Measurements from ENCODE around the gene KRT6B. TPM values are rescaled to one million over a fixed set of nuclear protein-coding genes. Genes with fewer than 3 reads are reported as not detected.
A peak's percentile ranks its signal among the peaks of the same experiment; 100 is the strongest.
"Not testable (repeated sequence)": the region's sequence is repeated elsewhere in the genome, so short reads cannot be mapped to it uniquely, and the experiment has no call there.

The KRT6B gene
- total RNA-seq (2014; rRNA removed; shearing (Covaris generic)): not detected in 2 replicates

DNA sequence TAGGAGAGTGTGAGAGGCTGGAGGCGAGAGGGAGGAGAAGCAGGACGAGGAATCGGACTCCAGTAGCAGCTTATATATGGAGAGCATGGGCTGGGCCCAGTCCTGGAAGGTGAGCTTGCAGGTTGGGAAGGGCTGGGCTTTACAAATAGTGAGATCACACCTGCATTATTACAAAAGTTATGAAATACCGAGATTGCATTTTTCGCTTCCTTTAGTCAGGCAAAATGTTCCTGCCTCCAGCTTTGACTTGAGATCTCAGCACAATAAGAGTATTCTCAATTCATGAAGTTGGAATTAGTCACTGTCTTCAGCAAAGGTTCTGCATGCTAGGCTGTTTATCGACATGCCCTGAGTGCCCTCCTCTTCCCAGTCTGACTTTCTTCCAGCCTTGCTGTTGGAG, at the start of gene KRT6B:
Gene KRT6B, minus strand, starts transcription at position 46 of the 400 bp plus-strand sequence. CDS start 68 bp downstream, outside the sequence.
- DNase-seq (ENCODE audit: low read depth): no peak

DNA sequence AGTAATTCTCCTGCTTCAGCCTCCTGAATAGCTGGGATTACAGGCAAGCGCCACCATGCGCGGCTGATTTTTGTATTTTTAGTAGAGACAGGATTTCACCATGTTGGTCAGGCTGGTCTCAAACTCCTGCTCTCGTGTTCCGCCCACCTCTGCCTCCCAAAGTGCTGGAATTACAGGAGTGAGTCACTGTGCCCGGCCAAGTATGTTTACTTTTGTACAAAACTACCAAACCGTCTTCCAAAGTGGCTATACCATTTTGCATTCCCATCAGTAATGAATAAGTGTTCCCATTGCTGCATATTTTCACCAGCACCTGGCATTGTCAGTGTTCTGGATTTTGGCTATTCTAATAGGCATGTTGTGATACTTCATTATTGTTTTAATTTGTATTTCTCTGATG, 49.5 kb upstream of the KRT6B start:
- peak; percentile 63 for DNase-seq (ENCODE audit: low read depth)

- DNase-seq (ENCODE audit: low read depth): not testable (repeated sequence)
Observed at GRCh38 chr12:52500574-52500973, 48.6 kb upstream of the KRT6B start.

DNA sequence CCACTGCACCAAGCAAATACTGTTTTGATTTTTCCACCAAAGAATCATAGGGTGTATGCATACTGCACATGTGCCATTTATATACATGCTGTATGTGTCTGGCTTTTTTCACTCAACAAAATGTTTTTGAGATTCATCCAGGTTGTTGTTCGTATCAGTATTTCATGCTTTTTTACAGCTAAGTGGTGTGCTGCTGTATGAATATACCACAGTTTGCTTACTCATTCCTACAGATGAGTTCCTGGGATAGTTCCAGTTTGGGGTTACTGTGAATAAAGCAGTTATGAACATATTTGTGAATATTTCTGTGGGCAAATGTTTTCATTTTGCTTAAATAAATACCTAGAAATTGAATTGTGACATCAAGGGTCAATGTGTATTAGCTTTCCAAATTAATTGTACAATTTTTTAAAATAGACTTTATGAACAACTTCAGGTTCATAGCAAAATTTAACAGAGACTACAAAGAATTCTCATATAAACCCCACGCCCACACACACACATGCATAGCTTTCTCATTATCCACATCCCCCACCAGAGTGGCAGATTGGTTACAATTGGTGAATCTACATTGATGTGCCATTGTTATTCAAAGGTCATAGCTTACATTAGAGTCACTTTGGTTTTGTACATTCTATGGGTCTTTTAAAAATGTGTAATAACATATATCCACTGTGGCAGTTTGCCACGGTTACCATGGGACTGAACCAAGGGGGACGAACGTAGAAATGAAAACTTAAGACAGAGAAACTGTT, 48.0 kb upstream of the KRT6B start:
- peak; percentile 43 for DNase-seq (ENCODE audit: low read depth)

DNA sequence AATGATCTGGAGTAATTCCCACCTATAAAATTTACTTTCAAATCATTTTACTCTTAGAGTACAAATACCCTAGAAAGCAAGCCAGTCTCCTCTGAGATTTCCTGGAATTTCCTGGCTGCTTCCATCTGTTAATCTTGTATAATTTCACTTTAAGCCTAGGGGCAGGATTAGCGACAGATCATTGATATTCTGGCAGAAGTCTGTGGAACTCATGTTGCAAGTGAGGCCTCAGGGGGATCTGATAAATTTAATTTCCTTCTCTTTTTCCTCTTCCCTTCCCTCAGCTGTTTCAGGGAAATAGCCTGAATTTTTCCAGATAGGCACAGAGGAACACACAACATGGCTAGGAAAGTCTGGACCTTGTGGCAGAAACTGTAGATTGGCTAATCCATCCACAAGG, 47.0 kb upstream of the KRT6B start:
- DNase-seq (ENCODE audit: low read depth): no peak

GRCh38 chr12:52497975-52498374, 46.0 kb upstream of the KRT6B start:
- DNase-seq (ENCODE audit: low read depth): no peak

DNA sequence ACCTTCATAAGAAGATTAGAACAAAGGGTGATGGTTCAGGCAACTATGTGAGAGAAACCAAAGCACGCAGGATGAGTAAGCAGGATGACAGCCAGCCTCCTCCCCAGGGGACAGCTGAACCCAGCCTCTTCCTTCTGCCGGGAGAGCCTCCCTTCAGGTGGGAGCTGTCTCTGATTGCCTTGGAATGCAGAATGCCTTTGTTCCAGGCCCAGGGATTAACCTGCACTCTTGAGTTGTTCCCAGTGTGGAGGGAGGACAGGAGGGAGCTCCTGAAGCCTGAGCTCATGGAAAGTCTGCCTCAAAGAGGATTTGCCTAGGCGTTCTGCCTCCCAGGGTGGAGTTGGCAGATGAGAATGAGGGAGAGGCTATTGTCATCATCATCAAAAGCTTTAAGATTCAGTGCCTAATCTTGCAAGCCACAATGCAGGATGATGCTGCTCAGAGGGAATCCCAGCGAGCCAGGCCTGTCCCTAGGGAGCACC, 44.7 kb upstream of the KRT6B start:
- peak; percentile 89 for DNase-seq (ENCODE audit: low read depth)

DNA sequence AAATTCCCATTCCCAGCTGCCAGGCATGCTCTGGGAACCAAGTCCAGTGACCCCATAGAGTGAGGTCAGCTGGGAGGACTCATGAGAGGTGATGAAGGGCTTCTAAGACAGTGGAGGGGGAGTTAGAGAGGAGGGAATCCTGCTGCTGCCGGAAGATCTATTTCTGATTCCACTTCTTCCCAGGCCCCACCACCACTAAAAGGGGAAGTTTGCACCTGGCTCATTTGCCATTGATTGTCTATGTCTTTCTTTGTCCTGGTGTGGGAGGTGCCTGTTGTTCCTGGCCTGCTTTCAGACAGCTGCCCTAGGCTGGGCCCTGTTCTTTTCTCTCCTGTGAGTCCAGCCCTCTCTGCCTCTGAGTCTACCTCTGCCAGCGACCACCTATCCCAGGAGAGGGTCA, 44.1 kb upstream of the KRT6B start:
- DNase-seq (ENCODE audit: low read depth): no peak

GRCh38 chr12:52495389-52495788, 43.4 kb upstream of the KRT6B start:
- DNase-seq (ENCODE audit: low read depth): peak; percentile 68

GRCh38 chr12:52494518-52494917, 42.6 kb upstream of the KRT6B start:
- peak; percentile 25 for DNase-seq (ENCODE audit: low read depth)

DNA sequence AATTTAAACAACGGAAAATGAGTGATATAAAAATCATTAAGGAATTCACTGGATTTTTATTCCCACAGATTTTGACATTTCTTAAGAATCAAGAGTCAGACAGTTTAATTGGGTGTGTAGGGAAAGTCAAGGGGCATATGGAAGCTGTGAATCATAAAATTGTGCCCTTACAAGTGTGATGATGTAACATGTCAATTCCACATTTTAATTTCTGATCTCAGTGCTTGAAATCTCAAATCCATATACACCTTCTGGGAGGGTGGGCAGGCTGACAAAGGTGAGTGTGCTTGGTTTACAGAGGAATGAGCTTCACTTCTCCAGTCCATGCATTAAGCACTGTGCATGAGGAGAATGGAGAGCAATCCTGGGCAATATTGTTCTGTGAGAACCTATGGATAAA, 42.2 kb upstream of the KRT6B start:
- DNase-seq (ENCODE audit: low read depth): no peak

DNA sequence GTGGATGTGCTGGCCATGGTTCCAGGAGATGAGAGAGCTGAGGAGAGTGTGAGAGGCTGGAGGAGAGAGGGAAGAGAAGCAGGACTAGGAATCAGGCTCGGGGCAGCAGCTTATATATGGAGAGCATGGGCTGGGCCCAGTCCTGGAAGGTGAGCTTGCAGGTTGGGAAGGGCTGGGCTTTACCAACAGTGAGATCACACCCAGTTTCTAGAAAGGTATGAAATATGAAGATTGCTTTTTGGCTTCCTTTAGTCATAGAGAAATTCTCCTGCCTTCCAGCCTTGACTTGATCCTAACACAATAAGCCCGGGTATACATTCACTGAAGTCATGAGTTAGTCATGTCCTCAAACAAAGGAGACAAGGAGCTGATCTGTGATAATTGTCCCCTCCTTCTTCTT, 41.2 kb upstream of the KRT6B start, which contains the start of gene KRT6A:
Gene KRT6A, minus strand, starts transcription at position 86 of the 400 bp plus-strand sequence. Its CDS starts 69 bp downstream, at position 17.
- no peak for DNase-seq (ENCODE audit: low read depth)

DNA sequence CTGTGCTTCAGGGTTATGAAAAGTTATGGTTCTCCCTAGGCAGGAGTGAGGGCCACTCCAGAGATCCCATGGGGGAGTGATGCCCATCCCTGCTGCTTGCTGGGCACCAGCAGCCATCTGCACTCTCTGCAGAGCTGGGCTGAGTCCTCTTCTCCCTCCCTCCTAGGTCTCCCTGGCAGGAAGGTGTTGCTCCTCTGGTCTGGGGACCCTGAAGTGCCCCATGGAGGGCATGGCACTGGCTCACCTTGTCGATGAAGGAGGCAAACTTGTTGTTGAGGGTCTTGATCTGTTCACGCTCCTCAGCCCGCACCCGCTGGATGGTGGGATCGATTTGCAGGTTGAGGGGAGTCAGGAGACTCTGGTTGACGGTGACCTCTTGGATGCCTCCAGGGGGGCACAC, 40.5 kb upstream of the KRT6B start:
- not testable (repeated sequence) for DNase-seq (ENCODE audit: low read depth)

- DNase-seq (ENCODE audit: low read depth): not testable (repeated sequence)
Observed at GRCh38 chr12:52491495-52491894, 39.5 kb upstream of the KRT6B start.

- no peak for DNase-seq (ENCODE audit: low read depth)
Observed at GRCh38 chr12:52488736-52489135, 36.8 kb upstream of the KRT6B start.

DNA sequence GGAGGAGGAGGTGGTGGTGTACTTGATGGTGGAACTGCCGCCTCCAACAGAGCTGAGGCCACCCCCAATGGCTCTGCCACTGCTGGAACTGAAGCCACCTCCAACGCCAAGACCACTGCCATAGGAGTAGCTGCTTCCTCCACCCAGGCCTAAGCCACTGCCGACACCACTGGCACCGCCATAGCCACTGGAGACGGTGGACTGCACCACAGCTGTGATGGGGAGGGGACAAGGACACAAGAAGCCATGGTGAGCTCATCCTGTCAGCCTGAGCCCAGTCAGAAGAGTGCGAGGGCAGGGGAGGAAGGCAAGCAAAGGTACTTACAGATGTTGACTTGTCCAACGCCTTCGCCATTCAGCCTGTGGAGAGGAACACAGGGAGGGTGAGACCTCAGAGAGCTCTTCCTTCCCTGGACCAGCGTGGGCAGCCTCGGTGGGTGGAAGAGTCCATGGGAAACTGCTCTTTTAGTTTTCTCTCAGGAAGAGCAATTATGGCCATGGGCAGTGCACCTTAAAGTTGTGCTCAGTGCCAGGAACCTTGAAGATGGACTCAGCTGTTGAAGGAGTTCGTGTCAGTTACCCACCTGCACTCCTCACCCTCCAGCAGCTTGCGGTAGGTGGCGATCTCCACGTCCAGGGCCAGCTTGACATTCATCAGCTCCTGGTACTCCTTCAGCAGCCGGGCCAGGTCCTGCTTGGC, 35.9 kb upstream of the KRT6B start:
- DNase-seq (ENCODE audit: low read depth): not testable (repeated sequence)

GRCh38 chr12:52487211-52487610, 35.3 kb upstream of the KRT6B start:
- DNase-seq (ENCODE audit: low read depth): no peak

- no peak for DNase-seq (ENCODE audit: low read depth)
Observed at GRCh38 chr12:52486166-52487105, 34.5 kb upstream of the KRT6B start.

DNA sequence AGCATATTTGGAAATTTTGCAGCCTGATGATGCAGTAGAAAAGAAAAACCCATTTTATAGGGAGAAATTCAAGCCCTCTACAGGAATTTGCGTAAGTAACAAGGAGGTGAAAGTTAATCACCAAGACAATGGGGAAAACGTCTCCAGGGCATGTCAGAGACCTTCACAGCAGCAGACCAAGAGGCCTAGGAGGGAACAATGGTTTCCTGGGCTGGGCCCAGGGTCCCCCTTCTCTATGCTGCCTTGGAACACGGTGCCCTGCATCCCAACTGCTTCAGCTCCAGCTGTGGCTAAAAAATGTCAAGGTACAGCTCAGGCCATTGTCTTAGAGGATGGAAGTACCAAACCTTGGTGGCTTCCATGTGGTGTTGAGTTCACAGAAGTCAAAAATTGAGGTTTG, 28.1 kb upstream of the KRT6B start:
- DNase-seq (ENCODE audit: low read depth): no peak

DNA sequence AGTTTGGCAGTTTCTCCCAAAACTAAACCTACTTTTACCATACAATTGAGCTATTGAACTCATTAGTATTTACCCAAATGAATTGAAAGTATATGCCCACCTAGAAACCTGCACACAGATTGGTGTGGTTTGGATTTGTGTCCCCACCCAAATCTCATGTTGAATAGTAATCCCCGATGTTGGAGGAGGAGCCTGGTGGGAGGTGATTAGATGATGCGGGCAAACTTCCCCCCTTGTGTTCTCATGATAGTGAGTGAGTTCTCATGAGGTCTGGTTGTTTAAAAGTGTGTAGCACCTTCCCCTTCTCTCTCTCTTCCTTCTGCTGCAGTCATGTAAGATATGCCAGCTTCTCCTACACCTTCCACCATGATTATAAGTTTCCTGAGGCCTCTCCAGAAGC, 25.7 kb upstream of the KRT6B start:
- no peak for DNase-seq (ENCODE audit: low read depth)

GRCh38 chr12:52474212-52474611, 22.3 kb upstream of the KRT6B start:
- DNase-seq (ENCODE audit: low read depth): no peak

GRCh38 chr12:52473768-52474167, 21.8 kb upstream of the KRT6B start, which contains the start of gene KRT6C:
Gene KRT6C (minus strand): TSS chr12:52473805. CDS start chr12:52473737, 68 bp downstream.
- DNase-seq (ENCODE audit: low read depth): no peak

Measured in Daoy (cell line).